Fibroblast of lung (primary cell): Measurements from ENCODE around the gene FZD2. TPM values are rescaled to one million over a fixed set of nuclear protein-coding genes. Genes with fewer than 3 reads are reported as not detected.
A peak's percentile ranks its signal among the peaks of the same experiment; 100 is the strongest.

Experiments
- DNase-seq, 2 donors: peaks; one replicate each; pipeline versions ENCODE4 v3.0.0 to v3.0.0-alpha.2; 2010; ENCODE audit warnings: low read depth in 2 of 2
- H2AFZ ChIP-seq: 2 replicates; pipeline ENCODE4 v1.5.1; 2012; ENCODE audit warnings: low read length, control low read depth, inconsistent platforms
- H3K27ac ChIP-seq: 2 replicates; pipeline ENCODE4 v1.5.1; 2011; ENCODE audit warnings: low read length, control low read depth; ENCODE audit not compliant: insufficient read depth
- H3K27me3 ChIP-seq: 2 replicates; pipeline ENCODE4 v1.5.1; 2011; ENCODE audit warnings: mild to moderate bottlenecking, low read length; ENCODE audit not compliant: control insufficient read depth, insufficient read depth
- H3K36me3 ChIP-seq: 2 replicates; pipeline ENCODE4 v1.5.1; 2011; ENCODE audit warnings: low read length; ENCODE audit not compliant: control insufficient read depth, insufficient read depth
- H3K4me1 ChIP-seq: 2 replicates; pipeline ENCODE4 v1.5.1; 2011; ENCODE audit warnings: low read length; ENCODE audit not compliant: control insufficient read depth, insufficient read depth; ENCODE audit errors: extremely low read depth
- H3K4me2 ChIP-seq: 2 replicates; pipeline ENCODE4 v1.5.1; 2011; ENCODE audit warnings: low read length, control low read depth; ENCODE audit not compliant: insufficient read depth; ENCODE audit errors: extremely low read depth
- H3K4me3 ChIP-seq, 4 experiments: fragments of 200-600 bp in 1 of 4; sonication (generic) in 1 of 4; replicated peaks in 1 of 4; 2 replicates each; pipeline ENCODE4 v1.5.1; 2011 to 2016; ENCODE audit warnings: low read length in 4 of 4, low read depth in 3 of 4, mild to moderate bottlenecking in 3 of 4, control low read depth in 2 of 4, inconsistent platforms in 1 of 4, mixed read lengths in 1 of 4; ENCODE audit not compliant: insufficient read depth in 1 of 4; ENCODE audit errors: control extremely low read depth in 1 of 4
- H3K79me2 ChIP-seq: 2 replicates; pipeline ENCODE4 v1.5.1; 2012; ENCODE audit warnings: mild to moderate bottlenecking, low read length, inconsistent platforms; ENCODE audit not compliant: control insufficient read depth, insufficient read depth
- H3K9ac ChIP-seq: 2 replicates; pipeline ENCODE4 v1.5.1; 2011; ENCODE audit warnings: mild to moderate bottlenecking, low read length, control low read depth; ENCODE audit not compliant: insufficient read depth
- H3K9me3 ChIP-seq: 2 replicates; pipeline ENCODE4 v1.5.1; 2012; ENCODE audit warnings: low read depth, low read length; ENCODE audit not compliant: control insufficient read depth, insufficient read depth
- H4K20me1 ChIP-seq: 2 replicates; pipeline ENCODE4 v1.5.1; 2011; ENCODE audit warnings: low read length; ENCODE audit not compliant: control insufficient read depth, insufficient read depth; ENCODE audit errors: extremely low read depth
- EZH2 ChIP-seq: IDR thresholded peaks from 2 replicates; pipeline ENCODE4 v1.5.1; 2012; ENCODE audit warnings: low read length, control low read depth, mild to moderate bottlenecking; ENCODE audit errors: missing control alignments
- polyA plus RNA-seq, 2 donors: library from polyadenylated mRNA; depleted of rRNA in 1 of 2; stranded (reverse) in 1 of 2; unstranded in 1 of 2; fragments of >200 nt; gene quantifications; 2 replicates each; pipeline ENCODE4 v1.2.1, GENCODE V29; 2011 to 2012; ENCODE audit warnings: missing spikeins in 1 of 2
- total RNA-seq: library from RNA; depleted of rRNA; stranded (reverse); fragments of >200 nt; gene quantifications from 2 replicates; pipeline ENCODE4 v1.2.1, GENCODE V29; 2014
- TF ChIP-seq, protein P1 (sequence below), 2 donors: IDR thresholded peaks in 1 of 2; conservative IDR thresholded peaks in 1 of 2; 1 replicate in 1 of 2; 2 replicates in 1 of 2; pipeline ENCODE4 v1.5.1; 2011 to 2012; ENCODE audit warnings: low read length in 2 of 2, control low read depth in 1 of 2, inconsistent platforms in 1 of 2, low read depth in 1 of 2, mild to moderate bottlenecking in 1 of 2

FZD2 gene
- total and polyA plus RNA-seq, 2 donors (not counting 1 experiment from before 2014, with no cell fraction given), result 20.3 to 23.2 TPM

DNA sequence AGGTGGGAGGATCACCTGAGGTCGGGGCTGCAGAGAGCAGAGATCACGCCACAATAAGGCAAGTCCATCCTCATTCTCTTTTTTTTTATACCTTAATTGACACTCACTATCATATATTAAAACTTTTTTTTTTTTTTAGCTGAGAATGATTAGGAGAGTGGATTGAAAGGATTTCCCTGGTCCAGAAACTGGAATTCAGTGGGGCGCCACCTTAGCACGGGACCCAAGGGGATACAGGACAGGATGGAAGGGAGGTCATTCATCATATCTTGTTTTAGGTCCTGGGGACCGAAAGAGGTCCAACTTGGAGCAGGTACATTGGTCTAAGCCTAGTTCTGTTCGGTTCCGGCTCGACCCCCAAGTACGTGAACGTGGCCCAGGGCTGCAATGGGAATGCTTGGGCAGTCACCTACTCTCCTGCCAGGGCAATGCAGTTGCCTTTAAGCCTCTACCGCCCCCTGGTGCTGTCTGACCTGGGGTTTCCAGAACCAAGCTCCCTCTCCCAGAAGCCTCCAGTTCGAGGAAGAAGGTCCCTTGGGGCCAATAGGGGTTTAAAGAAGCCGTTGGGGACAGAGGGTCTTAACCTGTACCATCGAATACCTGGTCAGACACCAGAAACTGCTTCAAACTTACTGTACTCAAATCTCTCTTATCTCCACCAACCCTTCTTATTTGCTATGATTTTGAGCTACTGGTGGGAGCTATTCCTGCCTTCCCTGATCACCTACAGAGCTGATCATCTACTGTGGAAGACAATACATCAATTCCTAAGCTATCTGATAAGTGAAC is 34.2 kb upstream of the FZD2 start:
- no peak for TF ChIP-seq EZH2
- TF ChIP-seq, protein P1, sequence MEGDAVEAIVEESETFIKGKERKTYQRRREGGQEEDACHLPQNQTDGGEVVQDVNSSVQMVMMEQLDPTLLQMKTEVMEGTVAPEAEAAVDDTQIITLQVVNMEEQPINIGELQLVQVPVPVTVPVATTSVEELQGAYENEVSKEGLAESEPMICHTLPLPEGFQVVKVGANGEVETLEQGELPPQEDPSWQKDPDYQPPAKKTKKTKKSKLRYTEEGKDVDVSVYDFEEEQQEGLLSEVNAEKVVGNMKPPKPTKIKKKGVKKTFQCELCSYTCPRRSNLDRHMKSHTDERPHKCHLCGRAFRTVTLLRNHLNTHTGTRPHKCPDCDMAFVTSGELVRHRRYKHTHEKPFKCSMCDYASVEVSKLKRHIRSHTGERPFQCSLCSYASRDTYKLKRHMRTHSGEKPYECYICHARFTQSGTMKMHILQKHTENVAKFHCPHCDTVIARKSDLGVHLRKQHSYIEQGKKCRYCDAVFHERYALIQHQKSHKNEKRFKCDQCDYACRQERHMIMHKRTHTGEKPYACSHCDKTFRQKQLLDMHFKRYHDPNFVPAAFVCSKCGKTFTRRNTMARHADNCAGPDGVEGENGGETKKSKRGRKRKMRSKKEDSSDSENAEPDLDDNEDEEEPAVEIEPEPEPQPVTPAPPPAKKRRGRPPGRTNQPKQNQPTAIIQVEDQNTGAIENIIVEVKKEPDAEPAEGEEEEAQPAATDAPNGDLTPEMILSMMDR (conservative IDR thresholded peaks at IDR 0.05 in 1 of 2, IDR thresholded peaks at IDR 0.05 in 1 of 2; ENCODE audit: low read depth in 1 of 2, low read length in 2 of 2), result peak; percentile 63 to 70
- no peak overlapping the region for H3K4me2 ChIP-seq
- H3K9me3 ChIP-seq, result no peaks in the 10 kb centered on the region
- H3K4me3 ChIP-seq, result no peak overlapping the region
- no peak overlapping the region for H3K9ac ChIP-seq
- no peaks in the 10 kb centered on the region for H3K27me3 ChIP-seq
- H4K20me1 ChIP-seq, result no peaks in the 10 kb centered on the region
- peak; percentile 44 to 48 for DNase-seq
- peak overlapping the region; percentile 41 for H2AFZ ChIP-seq
- no peak overlapping the region for H3K27ac ChIP-seq
- no peaks in the 10 kb centered on the region for H3K79me2 ChIP-seq
- H3K4me1 ChIP-seq, result no peaks in the 10 kb centered on the region
- H3K36me3 ChIP-seq, result no peaks in the 10 kb centered on the region

- no peak overlapping the region for H3K4me3 ChIP-seq
- no peaks in the 10 kb centered on the region for H3K4me1 ChIP-seq
- DNase-seq, result no peak
- no peaks in the 10 kb centered on the region for H3K36me3 ChIP-seq
- H3K4me2 ChIP-seq, result no peak overlapping the region
- no peak for TF ChIP-seq EZH2
- TF ChIP-seq, protein P1 (conservative IDR thresholded peaks at IDR 0.05 in 1 of 2, IDR thresholded peaks at IDR 0.05 in 1 of 2; ENCODE audit: low read depth in 1 of 2, low read length in 2 of 2), result no peak
- no peaks in the 10 kb centered on the region for H3K27me3 ChIP-seq
- H3K27ac ChIP-seq, result no peak overlapping the region
- no peak overlapping the region for H3K9ac ChIP-seq
- no peaks in the 10 kb centered on the region for H4K20me1 ChIP-seq
- H3K9me3 ChIP-seq, result no peaks in the 10 kb centered on the region
- H2AFZ ChIP-seq, result peak overlapping the region; percentile 41
- H3K79me2 ChIP-seq, result no peaks in the 10 kb centered on the region
Measured at GRCh38 chr17:44523672-44523972, 33.7 kb upstream of the FZD2 start.

- Histone ChIP-seq H3K36me3 (no peaks in the 10 kb centered on the region), H3K4me3 (no peak overlapping the region), H4K20me1 (no peaks in the 10 kb centered on the region)
Measured at GRCh38 chr17:44527102-44527501, 30.2 kb upstream of the FZD2 start.

More at GRCh38 chr17:44527102-44527501, 30.2 kb upstream of the FZD2 start:
- DNase-seq, result no peak
- no peak overlapping the region for H3K9ac ChIP-seq
- no peak overlapping the region for H3K27ac ChIP-seq
- no peaks in the 10 kb centered on the region for H3K4me1 ChIP-seq
- no peaks in the 10 kb centered on the region for H3K27me3 ChIP-seq
- H3K79me2 ChIP-seq, result no peaks in the 10 kb centered on the region
- TF ChIP-seq, protein P1 (conservative IDR thresholded peaks at IDR 0.05 in 1 of 2, IDR thresholded peaks at IDR 0.05 in 1 of 2; ENCODE audit: low read depth in 1 of 2, low read length in 2 of 2), result no peak
- no peak for TF ChIP-seq EZH2
- no peak overlapping the region for H3K4me2 ChIP-seq
- no peak overlapping the region for H2AFZ ChIP-seq
- no peaks in the 10 kb centered on the region for H3K9me3 ChIP-seq
